ENCODE measurements around the gene ANTXR2.

The ANTXR2 gene

DNA sequence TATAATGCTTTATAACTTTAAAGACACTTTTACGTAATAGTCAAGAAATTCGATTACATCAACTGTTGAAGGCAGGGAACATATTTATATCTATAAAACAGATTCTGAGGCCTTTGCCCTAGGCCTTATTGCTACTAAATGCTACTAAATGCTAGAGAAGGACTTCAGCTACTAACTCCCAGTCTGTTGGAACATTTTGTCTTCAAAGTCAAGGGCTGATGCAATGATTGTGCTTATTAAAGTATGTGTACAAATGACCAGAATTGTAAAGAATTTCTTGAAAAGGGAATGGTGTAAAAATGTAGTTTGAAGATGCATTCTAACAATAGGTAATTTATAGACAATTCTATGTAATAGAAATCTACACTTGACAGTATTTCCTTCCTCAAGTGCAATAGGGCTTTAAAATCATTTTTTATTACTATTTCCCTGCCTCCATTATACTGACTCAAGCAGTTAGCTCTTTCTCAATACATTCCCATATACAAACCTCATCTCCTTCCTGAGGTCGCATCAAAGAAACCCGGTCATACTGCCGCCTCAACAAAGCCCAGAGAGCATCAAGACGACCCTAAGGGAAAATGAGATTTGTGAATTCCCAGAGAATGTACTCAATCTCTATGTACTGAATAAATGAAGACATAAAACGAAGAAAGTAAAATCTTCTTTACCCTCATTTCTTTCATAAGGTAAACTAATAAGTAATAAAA is 95.7 kb downstream of the ANTXR2 start:
- Histone ChIP-seq H3K27ac (replicated peaks) (no peak overlapping the region), H3K4me3 (replicated peaks; ENCODE audit: insufficient read depth, low read length) (no peak overlapping the region), H3K27me3 (ENCODE audit: insufficient read depth, poor library complexity, severe bottlenecking) (no peaks in the 10 kb centered on the region)
- TF ChIP-seq, protein P1, sequence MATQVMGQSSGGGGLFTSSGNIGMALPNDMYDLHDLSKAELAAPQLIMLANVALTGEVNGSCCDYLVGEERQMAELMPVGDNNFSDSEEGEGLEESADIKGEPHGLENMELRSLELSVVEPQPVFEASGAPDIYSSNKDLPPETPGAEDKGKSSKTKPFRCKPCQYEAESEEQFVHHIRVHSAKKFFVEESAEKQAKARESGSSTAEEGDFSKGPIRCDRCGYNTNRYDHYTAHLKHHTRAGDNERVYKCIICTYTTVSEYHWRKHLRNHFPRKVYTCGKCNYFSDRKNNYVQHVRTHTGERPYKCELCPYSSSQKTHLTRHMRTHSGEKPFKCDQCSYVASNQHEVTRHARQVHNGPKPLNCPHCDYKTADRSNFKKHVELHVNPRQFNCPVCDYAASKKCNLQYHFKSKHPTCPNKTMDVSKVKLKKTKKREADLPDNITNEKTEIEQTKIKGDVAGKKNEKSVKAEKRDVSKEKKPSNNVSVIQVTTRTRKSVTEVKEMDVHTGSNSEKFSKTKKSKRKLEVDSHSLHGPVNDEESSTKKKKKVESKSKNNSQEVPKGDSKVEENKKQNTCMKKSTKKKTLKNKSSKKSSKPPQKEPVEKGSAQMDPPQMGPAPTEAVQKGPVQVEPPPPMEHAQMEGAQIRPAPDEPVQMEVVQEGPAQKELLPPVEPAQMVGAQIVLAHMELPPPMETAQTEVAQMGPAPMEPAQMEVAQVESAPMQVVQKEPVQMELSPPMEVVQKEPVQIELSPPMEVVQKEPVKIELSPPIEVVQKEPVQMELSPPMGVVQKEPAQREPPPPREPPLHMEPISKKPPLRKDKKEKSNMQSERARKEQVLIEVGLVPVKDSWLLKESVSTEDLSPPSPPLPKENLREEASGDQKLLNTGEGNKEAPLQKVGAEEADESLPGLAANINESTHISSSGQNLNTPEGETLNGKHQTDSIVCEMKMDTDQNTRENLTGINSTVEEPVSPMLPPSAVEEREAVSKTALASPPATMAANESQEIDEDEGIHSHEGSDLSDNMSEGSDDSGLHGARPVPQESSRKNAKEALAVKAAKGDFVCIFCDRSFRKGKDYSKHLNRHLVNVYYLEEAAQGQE (IDR thresholded peaks at IDR 0.05; ENCODE audit: insufficient replicate concordance, low read depth): no peak
- TF ChIP-seq SPI1 (IDR thresholded peaks at IDR 0.05; ENCODE audit: borderline replicate concordance, low read depth) (no peak), GABPA (IDR thresholded peaks at IDR 0.05; ENCODE audit: low read depth) (no peak), POLR2AphosphoS5 (IDR thresholded peaks at IDR 0.05; ENCODE audit: low read depth) (no peak)
- TF ChIP-seq, protein P2, sequence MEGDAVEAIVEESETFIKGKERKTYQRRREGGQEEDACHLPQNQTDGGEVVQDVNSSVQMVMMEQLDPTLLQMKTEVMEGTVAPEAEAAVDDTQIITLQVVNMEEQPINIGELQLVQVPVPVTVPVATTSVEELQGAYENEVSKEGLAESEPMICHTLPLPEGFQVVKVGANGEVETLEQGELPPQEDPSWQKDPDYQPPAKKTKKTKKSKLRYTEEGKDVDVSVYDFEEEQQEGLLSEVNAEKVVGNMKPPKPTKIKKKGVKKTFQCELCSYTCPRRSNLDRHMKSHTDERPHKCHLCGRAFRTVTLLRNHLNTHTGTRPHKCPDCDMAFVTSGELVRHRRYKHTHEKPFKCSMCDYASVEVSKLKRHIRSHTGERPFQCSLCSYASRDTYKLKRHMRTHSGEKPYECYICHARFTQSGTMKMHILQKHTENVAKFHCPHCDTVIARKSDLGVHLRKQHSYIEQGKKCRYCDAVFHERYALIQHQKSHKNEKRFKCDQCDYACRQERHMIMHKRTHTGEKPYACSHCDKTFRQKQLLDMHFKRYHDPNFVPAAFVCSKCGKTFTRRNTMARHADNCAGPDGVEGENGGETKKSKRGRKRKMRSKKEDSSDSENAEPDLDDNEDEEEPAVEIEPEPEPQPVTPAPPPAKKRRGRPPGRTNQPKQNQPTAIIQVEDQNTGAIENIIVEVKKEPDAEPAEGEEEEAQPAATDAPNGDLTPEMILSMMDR (IDR thresholded peaks at IDR 0.05; ENCODE audit: insufficient read depth, low read length): no peak
- DNase-seq (ENCODE audit: low read depth in 1 of 2, low spot score in 1 of 2): no peak

DNA sequence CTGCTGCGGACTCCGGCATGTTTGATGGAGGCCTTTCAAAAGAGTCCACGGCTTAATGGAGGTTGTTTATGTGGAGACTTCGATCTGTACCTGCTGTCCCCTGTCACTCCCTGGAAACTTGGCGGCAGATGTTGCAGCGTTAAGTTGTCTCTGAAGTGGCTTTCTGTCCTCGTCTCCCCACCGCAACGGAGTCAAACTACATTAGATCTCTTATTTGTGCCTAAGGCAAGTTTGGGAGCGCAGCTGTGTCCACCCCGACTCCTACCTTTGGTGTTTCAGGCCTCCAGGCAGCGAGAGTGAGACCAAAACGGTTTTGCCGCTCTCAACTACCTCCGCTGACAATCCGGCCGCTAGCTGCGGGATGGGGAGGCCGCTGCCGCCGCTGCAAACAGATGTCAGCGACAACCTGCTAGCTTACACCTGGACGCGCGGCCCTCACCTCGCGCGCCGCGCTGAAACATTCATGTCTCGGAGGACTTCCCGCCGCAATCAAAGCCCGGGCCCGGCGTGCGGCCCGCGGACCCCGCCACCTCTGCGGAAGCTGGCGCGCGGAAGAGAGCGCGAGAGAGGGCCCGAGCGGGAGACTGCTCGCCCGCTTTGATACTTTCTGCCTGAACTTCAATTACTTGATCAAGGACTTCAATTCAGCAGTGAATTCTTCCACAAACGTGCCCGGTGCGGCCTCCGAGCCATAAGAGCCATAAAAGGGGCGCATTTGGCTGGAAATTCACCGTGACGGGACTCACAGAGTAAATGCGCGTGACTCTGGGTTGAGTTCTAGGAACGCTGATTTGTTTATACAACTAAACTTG is 108.4 kb downstream of the ANTXR2 start:
- Histone ChIP-seq H3K27me3 (ENCODE audit: insufficient read depth, poor library complexity, severe bottlenecking) (no peaks in the 10 kb centered on the region), H3K4me3 (replicated peaks; ENCODE audit: insufficient read depth, low read length) (no peak overlapping the region), H3K27ac (replicated peaks) (no peak overlapping the region)
- TF ChIP-seq POLR2AphosphoS5 (IDR thresholded peaks at IDR 0.05; ENCODE audit: low read depth) (no peak), SPI1 (IDR thresholded peaks at IDR 0.05; ENCODE audit: borderline replicate concordance, low read depth) (no peak), GABPA (IDR thresholded peaks at IDR 0.05; ENCODE audit: low read depth) (no peak)
- TF ChIP-seq, protein P2 (IDR thresholded peaks at IDR 0.05; ENCODE audit: insufficient read depth, low read length): no peak
- TF ChIP-seq, protein P1 (IDR thresholded peaks at IDR 0.05; ENCODE audit: insufficient replicate concordance, low read depth): no peak
- no peak for DNase-seq (ENCODE audit: low read depth in 1 of 2, low spot score in 1 of 2)

DNA sequence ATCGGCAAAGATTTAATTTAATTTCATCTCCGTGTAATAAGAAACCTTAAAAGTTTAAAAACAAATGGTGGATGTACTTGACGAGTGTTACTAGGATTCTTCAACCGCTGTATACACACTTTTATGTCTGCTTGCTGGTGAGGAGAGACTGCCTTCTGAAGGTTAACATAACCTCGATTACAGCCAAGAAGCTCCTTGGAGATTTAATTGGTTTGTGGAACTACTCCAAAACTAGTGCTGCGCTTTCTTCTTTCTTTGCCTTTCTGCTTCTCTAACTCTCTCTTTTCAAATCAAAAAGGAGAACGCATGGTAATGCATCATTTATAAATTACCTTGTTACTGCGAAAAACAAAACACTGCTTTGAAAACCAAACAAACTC is 109.0 kb downstream of the ANTXR2 start:
- Histone ChIP-seq H3K27ac (replicated peaks) (no peak overlapping the region), H3K27me3 (ENCODE audit: insufficient read depth, poor library complexity, severe bottlenecking) (no peaks in the 10 kb centered on the region), H3K4me3 (replicated peaks; ENCODE audit: insufficient read depth, low read length) (no peak overlapping the region)
- no peak for DNase-seq (ENCODE audit: low read depth in 1 of 2, low spot score in 1 of 2)
- no peak for TF ChIP-seq SPI1 (IDR thresholded peaks at IDR 0.05; ENCODE audit: borderline replicate concordance, low read depth)
- TF ChIP-seq, protein P2 (IDR thresholded peaks at IDR 0.05; ENCODE audit: insufficient read depth, low read length): no peak
- TF ChIP-seq, protein P1 (IDR thresholded peaks at IDR 0.05; ENCODE audit: insufficient replicate concordance, low read depth): no peak
- TF ChIP-seq POLR2AphosphoS5 (IDR thresholded peaks at IDR 0.05; ENCODE audit: low read depth): no peak
- TF ChIP-seq GABPA (IDR thresholded peaks at IDR 0.05; ENCODE audit: low read depth): no peak
